ENCODE results near the gene ZSCAN18. TPM values are rescaled to one million over a fixed set of nuclear protein-coding genes. Genes with fewer than 3 reads are reported as not detected.

ZSCAN18 gene
- total RNA-seq, 1 donor from 2014 or later: 47.3 TPM

DNA sequence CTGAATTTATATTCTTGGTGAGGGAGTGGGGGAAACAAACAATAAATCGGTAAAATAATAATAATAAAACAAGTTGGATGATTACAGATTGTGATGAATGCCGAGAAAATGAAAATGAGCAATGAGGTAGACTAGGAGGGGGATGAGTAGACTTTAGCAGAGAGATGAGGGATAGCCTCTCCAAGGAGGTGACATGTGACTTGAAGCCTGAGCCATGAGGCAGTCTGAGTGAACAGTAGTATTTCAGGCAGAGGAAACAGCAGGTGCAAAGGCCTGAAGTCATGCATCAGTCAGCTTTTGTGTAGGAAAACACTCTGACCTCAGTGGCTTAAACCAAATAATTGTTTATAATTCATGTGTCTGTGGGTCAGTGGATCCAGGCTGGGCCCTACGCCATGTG, 34.3 kb downstream of the ZSCAN18 start:
- no peak overlapping the region for H3K4me3 ChIP-seq
- H3K9me3 ChIP-seq: peaks cover 35% of the 10 kb centered on the region
- no peaks in the 10 kb centered on the region for H3K27me3 ChIP-seq
- ATAC-seq (no peak), DNase-seq (no peak)
- intact Hi-C loops (cut with DNase I): no loop called here
- TF ChIP-seq, protein P1, sequence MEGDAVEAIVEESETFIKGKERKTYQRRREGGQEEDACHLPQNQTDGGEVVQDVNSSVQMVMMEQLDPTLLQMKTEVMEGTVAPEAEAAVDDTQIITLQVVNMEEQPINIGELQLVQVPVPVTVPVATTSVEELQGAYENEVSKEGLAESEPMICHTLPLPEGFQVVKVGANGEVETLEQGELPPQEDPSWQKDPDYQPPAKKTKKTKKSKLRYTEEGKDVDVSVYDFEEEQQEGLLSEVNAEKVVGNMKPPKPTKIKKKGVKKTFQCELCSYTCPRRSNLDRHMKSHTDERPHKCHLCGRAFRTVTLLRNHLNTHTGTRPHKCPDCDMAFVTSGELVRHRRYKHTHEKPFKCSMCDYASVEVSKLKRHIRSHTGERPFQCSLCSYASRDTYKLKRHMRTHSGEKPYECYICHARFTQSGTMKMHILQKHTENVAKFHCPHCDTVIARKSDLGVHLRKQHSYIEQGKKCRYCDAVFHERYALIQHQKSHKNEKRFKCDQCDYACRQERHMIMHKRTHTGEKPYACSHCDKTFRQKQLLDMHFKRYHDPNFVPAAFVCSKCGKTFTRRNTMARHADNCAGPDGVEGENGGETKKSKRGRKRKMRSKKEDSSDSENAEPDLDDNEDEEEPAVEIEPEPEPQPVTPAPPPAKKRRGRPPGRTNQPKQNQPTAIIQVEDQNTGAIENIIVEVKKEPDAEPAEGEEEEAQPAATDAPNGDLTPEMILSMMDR (IDR thresholded peaks at IDR 0.05): no peak
- H3K4me1 ChIP-seq: no peaks in the 10 kb centered on the region
- no peak overlapping the region for H3K27ac ChIP-seq
- H3K36me3 ChIP-seq: no peaks in the 10 kb centered on the region

DNA sequence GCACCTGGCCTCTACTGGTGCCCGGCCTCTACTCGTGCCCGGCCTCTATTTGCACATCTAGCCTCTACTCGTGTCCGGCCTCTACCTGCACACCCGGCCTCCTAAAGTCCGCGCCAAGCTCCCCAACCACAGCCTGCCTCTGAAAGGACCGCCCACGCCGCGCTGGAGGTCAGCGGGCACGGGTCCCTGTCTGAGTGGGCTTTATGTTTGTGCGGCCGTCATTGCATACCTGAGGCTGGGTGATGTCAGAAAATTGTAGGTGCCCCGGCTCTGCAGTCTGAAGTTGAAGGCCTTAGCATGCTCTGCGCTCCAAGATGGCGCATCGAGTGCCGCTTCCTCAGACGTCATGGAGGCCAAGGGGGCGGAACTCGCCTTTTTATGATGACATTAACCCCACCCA, 37.8 kb downstream of the ZSCAN18 start:
- DNase-seq (no peak), ATAC-seq (no peak)
- H3K27ac ChIP-seq: no peak overlapping the region
- peak overlapping the region; percentile 66 for H3K4me3 ChIP-seq
- intact Hi-C loops (cut with DNase I): no loop called here
- no peaks in the 10 kb centered on the region for H3K4me1 ChIP-seq
- H3K9me3 ChIP-seq: peaks cover 4% of the 10 kb centered on the region
- H3K36me3 ChIP-seq: no peaks in the 10 kb centered on the region
- H3K27me3 ChIP-seq: no peaks in the 10 kb centered on the region
- TF ChIP-seq, protein P1 (IDR thresholded peaks at IDR 0.05): no peak

DNA sequence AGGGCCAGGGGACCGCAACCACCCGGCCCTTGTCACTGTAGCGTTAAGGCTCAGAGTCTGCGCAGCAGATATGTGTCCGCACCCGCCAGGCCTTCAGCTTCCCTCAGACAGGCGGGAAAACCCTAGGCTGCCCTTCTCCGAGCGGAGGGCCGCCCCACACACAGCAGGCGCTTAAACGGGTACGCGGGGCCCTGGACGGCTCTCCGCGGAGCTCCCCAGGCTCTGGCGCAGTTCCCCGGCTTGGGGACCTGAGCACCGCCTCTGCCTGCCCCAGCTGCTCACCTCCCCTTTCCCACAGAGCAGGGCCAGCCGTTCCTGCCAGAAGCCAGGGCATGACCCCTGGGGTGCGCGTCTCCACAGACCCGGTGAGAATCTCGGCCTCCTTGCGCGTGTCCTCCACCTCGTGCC, 38.4 kb downstream of the ZSCAN18 start:
- intact Hi-C loops (cut with DNase I): no loop called here
- peaks cover 4% of the 10 kb centered on the region for H3K9me3 ChIP-seq
- DNase-seq: no peak
- no peaks in the 10 kb centered on the region for H3K36me3 ChIP-seq
- H3K27me3 ChIP-seq: no peaks in the 10 kb centered on the region
- TF ChIP-seq, protein P1 (IDR thresholded peaks at IDR 0.05): no peak
- ATAC-seq: peak; percentile 3
- peak overlapping the region; percentile 89 for H3K27ac ChIP-seq
- H3K4me3 ChIP-seq: peak overlapping the region; percentile 66
- H3K4me1 ChIP-seq: no peaks in the 10 kb centered on the region

DNA sequence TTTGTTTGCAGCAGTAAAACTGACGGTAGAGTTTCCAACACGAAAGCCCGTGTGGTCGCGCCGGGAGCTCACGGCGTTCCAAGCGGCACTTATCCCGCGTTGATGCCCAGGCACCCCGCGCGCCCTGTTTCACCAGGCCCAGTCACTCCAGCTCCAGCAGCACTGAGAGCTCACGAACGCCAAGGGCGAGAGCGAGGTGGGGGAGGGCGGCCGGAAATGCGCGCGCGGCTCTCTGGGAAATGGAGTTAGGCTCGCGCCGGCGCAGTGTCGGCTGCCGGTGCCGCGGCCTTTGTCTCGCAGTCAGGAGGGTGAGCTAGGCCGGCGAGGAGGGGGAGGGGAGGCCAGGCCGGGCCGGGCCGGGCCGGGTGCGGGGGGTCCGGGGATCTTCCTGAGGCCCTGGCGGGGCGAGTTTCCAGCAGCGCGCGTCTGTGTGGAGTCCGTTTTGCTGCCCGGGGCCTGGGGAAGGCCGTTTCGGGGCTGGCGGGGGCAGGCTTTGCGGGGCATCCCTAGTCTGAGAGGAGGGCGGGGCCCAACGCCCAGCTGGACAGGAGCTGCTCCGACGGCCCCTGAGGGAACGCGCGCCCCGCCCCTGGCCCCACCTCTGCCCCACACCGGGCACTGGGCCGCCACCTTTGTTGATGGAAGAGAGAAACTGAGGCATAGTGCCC, 38.9 kb downstream of the ZSCAN18 start, which contains the start of gene ZNF135:
Gene ZNF135, plus strand, starts transcription at position 280 of the 668 bp plus-strand sequence. CDS start 721 bp downstream, outside the sequence.
- ATAC-seq (peak; percentile 91), DNase-seq (peak; percentile 83)
- TF ChIP-seq, protein P1 (IDR thresholded peaks at IDR 0.05): no peak
- Histone ChIP-seq H3K4me3 (peak within 1 kb of the TSS; percentile 66), H3K36me3 (no peaks in the 10 kb centered on the region), H3K9me3 (peaks cover 4% of the 10 kb centered on the region), H3K4me1 (no peaks in the 10 kb centered on the region), H3K27ac (peak within 1 kb of the TSS; percentile 89), H3K27me3 (no peaks in the 10 kb centered on the region)
- intact Hi-C loops (cut with DNase I): no loop called here

DNA sequence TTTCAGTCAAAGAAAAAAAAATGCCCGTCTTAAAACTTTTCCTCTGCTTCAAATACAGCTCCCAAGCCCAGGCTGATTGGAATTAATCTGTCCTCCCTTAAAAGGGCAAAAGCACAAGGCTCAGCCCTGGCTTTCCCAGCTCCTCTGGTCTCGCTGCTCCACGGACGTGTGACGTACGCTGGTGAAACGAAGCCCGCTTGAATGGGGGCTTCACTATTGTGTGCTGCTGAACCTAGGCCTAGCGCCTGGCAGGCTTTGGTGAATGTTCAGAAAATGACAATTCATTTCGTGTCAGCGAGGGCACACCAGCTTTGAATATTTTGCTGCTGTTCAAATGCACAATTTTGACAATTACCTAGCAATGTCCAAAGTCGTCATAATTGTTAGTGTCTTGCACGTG, 39.6 kb downstream of the ZSCAN18 start:
- H3K36me3 ChIP-seq: no peaks in the 10 kb centered on the region
- peak overlapping the region; percentile 89 for H3K27ac ChIP-seq
- DNase-seq (no peak), ATAC-seq (no peak)
- no peaks in the 10 kb centered on the region for H3K4me1 ChIP-seq
- TF ChIP-seq, protein P1 (IDR thresholded peaks at IDR 0.05): no peak
- no peaks in the 10 kb centered on the region for H3K27me3 ChIP-seq
- intact Hi-C loops (cut with DNase I): no loop called here
- H3K9me3 ChIP-seq: peaks cover 4% of the 10 kb centered on the region
- no peak overlapping the region for H3K4me3 ChIP-seq
